ENCODE results near the gene ARAP1. TPM values are rescaled to one million over a fixed set of nuclear protein-coding genes. Genes with fewer than 3 reads are reported as not detected.

Gene ARAP1
- total RNA-seq, 6 experiments from 2014 or later, result 32.9 to 76.7 (median 41.2) TPM

DNA sequence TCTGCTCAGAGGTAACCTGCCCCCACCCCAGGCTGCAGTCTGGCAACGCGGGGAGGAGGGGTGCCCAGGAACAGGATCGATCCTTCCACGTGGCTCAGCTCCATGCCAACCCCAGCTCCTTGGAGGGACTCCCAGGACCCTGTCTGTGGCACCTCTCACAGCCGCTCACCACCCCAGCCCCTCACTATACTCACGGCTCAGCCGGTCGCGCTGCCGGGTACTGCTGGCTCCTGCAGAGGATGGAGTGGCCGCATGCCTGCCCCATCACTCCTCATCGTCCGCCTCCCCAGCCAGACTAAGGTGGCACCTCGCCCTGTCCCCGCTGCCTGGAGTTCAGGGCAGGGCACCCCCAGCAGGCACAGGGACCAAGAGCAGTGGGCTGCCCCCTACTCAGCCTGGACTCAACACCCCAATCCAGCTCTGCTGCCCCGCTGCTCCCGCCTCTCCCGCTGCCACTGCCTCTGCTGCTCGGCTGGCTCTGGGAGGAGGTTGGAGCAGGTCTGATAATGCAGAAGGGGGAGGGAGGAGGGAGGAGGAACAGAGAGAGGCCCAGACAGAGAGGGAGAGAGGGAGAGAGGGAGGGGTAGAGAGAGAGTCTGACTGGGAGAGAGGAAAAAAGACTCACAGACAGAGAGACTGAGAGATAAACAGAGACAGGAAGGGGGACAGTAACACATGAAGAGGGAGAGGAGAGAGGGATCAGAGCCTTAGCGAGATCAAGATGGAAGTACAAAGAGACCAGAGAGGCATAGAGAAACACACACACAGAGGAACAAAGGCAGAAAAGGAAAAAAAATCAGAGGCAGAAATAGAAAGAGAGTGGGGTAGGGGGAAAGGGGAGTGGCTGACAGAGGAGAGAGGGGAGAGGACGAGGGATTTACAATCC is 78.0 kb downstream of the ARAP1 start, which contains the start of gene PDE2A:
TSS of gene PDE2A (minus strand) at position 480 of the 886 bp plus-strand sequence. CDS start at position 265, 215 bp downstream.
- intact Hi-C loops (cut with DNase I), result no loop called here
- no peak for DNase-seq
- WGBS (ENCODE audit: insufficient coverage, low coverage, low lambda C conversion rate, missing lambda C conversion rate), result 6% methylated on average over 11 of the region's 21 CpGs
- no peaks in the 10 kb centered on the region for H3K36me3 ChIP-seq
- no peak within 1 kb of the TSS for H3K4me3 ChIP-seq
- TF ChIP-seq POLR2A (IDR thresholded peaks at IDR 0.05), result no peak
- TF ChIP-seq, protein P1, sequence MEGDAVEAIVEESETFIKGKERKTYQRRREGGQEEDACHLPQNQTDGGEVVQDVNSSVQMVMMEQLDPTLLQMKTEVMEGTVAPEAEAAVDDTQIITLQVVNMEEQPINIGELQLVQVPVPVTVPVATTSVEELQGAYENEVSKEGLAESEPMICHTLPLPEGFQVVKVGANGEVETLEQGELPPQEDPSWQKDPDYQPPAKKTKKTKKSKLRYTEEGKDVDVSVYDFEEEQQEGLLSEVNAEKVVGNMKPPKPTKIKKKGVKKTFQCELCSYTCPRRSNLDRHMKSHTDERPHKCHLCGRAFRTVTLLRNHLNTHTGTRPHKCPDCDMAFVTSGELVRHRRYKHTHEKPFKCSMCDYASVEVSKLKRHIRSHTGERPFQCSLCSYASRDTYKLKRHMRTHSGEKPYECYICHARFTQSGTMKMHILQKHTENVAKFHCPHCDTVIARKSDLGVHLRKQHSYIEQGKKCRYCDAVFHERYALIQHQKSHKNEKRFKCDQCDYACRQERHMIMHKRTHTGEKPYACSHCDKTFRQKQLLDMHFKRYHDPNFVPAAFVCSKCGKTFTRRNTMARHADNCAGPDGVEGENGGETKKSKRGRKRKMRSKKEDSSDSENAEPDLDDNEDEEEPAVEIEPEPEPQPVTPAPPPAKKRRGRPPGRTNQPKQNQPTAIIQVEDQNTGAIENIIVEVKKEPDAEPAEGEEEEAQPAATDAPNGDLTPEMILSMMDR (IDR thresholded peaks at IDR 0.05), result no peak
- no peak within 1 kb of the TSS for H3K27ac ChIP-seq
- no peaks in the 10 kb centered on the region for H3K9me3 ChIP-seq
- peaks cover 0 to 13% of the 10 kb centered on the region in 2 donors for H3K27me3 ChIP-seq
- ATAC-seq, result no peak
- H3K4me1 ChIP-seq, result peaks cover 0 to 4% (median 0%) of the 10 kb centered on the region in 4 donors

DNA sequence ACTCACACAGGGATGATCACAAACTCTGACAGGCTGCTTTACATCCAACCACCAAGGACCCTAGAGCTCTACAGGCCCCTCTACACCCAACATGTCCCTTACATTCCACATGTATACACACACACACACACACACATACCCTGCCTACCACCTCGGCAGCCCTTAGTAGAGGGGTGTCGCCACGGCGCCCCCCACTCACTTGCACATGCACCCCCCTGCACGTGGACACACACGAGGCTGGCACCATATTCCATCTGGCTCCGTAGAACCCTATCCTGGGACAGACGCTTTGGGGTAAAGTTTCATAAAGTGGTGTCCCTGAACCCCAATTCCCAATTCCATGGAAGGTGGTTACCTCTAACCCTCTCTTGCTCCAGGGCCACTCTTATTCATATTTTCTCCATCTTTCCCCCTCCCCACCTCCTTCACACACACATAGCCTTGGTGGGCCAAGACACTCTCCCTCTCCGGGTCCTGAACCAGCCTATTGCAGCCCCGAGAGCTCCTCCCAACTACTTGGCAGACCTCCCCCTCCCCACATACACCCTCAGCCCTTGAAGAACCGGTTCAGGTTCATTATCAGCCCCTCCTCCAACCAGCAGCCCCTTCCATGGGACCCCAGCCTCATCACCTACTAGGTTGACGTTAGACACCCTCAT is 78.8 kb downstream of the ARAP1 start:
- 10% methylated on average over 9 of the region's 12 CpGs for WGBS (ENCODE audit: insufficient coverage, low coverage, low lambda C conversion rate, missing lambda C conversion rate)
- no peak for TF ChIP-seq POLR2A (IDR thresholded peaks at IDR 0.05)
- TF ChIP-seq, protein P1 (IDR thresholded peaks at IDR 0.05), result no peak
- H3K36me3 ChIP-seq, result no peaks in the 10 kb centered on the region
- H3K9me3 ChIP-seq, result no peaks in the 10 kb centered on the region
- H3K27me3 ChIP-seq, result peaks cover 0 to 13% of the 10 kb centered on the region in 2 donors
- no peak for ATAC-seq
- peaks cover 0 to 4% (median 0%) of the 10 kb centered on the region in 4 donors for H3K4me1 ChIP-seq
- no peak for DNase-seq
- H3K27ac ChIP-seq, result no peak overlapping the region
- no peak overlapping the region for H3K4me3 ChIP-seq
- intact Hi-C loops (cut with DNase I), result no loop called here

DNA sequence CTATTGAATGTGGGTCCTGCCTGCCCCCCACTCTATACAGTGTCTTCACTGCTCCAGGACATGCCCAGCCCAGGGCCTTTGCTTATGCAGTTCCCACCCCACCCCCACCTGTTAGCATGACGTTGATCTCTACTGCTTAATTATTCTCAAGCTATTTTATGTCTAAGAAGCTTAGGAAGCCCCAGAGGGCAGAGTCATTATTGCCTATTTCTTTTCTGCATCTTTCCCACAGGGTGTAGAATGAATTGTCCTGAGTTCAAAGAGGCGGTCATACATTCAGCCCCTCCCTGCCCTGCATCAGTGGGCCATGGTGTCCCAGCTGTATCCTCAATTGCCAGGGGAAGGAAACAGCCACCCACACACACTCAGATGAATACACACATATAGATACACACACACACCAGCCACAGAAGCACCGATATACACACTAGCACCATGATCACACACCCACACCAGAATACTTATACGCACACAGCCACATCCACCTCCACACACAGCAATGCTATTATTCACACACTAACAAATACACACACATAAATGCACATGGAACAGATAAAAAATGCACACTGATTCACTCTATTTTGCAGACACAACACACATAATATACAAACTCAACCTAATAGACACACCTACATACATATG is 79.5 kb downstream of the ARAP1 start:
- no peak for ATAC-seq
- 43% methylated on average over 4 of the region's 4 CpGs for WGBS (ENCODE audit: insufficient coverage, low coverage, low lambda C conversion rate, missing lambda C conversion rate)
- Histone ChIP-seq H3K27me3 (peaks cover 0 to 13% of the 10 kb centered on the region in 2 donors), H3K4me3 (no peak overlapping the region), H3K4me1 (peaks cover 0 to 4% (median 0%) of the 10 kb centered on the region in 4 donors), H3K27ac (no peak overlapping the region), H3K36me3 (no peaks in the 10 kb centered on the region), H3K9me3 (no peaks in the 10 kb centered on the region)
- no peak for DNase-seq
- TF ChIP-seq, protein P1 (IDR thresholded peaks at IDR 0.05), result no peak
- intact Hi-C loops (cut with DNase I), result no loop called here

DNA sequence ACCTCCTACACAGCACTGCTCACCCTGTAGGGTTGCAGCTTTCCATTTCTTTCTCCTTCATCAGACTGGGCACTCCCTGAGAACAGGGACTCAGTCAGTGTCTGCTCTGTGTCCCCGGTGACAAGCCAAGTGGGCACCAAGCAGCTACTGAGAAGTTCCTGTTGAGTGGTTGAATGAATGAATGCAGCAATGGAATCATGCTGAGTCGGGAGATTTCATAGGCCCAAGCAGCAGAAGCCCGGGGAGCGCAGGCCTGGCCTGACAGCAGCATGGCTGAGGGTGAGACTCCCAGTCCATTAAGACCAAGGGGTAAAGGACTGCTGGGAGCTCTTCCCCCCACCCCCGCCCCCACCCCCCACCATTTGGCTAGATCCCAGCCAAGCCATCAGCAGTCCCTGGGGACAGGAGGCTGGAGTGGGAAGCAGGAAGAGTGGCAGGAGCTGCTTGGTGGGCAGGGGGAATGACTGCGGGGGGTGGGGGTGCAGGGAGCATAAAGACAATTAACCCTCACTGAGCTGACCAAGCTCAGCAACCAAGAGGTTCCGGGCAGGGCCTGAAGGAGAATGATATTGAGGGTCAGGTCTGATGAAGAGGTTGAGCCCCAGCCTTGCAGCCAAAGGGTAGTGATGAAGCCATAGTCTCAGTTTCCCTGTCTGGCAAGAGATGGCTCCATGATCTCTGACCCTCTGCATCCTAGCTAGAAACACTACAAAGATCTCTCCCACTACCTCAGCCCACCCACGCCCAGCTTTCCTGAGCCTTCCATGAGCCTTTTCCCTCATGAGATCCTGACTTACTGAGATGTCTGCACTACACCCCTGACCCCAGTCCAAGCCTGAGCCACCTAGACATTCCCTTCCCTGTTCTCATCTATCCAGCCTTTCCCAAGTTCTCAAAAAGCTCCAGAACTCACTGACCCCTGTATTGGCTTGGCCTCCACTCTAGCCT is 80.8 kb downstream of the ARAP1 start:
- no peak for ATAC-seq
- H3K27me3 ChIP-seq, result no peaks in the 10 kb centered on the region
- no peak for DNase-seq
- no peak overlapping the region for H3K27ac ChIP-seq
- WGBS (ENCODE audit: insufficient coverage, low coverage, low lambda C conversion rate, missing lambda C conversion rate), result 69% methylated on average over 4 of the region's 8 CpGs
- no peaks in the 10 kb centered on the region for H3K9me3 ChIP-seq
- H3K36me3 ChIP-seq, result no peaks in the 10 kb centered on the region
- H3K4me3 ChIP-seq, result no peak overlapping the region
- intact Hi-C loops (cut with DNase I), result no loop called here
- TF ChIP-seq POLR2A (IDR thresholded peaks at IDR 0.05), result no peak
- TF ChIP-seq, protein P1 (IDR thresholded peaks at IDR 0.05), result no peak
- H3K4me1 ChIP-seq, result no peaks in the 10 kb centered on the region
